NK-92 (cell line): ENCODE results near the gene CHD5.

Experiments
- DNase-seq: peaks from one replicate; lab custom pipeline; 2025; ENCODE audit not compliant: unreplicated experiment; lab: John Stamatoyannopoulos, UW

CHD5 gene

DNA sequence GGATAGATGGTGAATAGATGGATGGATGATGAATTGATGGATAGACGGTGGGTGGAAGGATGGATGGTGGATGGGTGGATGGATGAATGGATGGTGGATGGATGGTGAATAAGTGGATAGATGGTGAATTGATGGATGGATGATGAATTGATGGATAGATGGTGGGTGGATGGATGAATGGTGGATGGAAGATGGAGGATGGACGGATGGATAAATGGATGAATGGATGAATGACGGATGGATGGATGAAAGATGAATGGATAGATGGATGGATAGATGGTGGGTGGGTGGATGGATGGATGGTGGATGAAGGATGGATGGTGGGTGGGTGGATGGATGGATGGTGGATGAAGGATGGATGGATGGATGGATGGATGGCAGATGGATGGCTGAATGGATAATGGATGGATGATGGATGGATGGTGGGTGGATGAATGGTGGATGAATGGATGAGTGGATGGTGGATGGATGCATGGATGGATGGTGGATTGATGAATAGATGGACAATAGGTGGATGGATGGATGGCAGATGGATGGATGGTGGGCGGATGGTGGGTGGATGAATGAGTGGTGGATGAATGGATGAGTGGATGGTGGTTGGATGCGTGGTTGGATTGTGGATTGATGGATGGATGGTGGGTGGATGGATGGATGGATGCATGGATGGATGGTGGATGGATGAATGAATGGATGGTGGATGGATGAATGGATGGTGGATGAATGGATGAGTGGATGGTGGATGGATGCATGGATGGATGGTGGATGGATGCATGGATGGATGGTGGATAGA, 5.3 kb downstream of the CHD5 start:
- DNase-seq: no peak

DNA sequence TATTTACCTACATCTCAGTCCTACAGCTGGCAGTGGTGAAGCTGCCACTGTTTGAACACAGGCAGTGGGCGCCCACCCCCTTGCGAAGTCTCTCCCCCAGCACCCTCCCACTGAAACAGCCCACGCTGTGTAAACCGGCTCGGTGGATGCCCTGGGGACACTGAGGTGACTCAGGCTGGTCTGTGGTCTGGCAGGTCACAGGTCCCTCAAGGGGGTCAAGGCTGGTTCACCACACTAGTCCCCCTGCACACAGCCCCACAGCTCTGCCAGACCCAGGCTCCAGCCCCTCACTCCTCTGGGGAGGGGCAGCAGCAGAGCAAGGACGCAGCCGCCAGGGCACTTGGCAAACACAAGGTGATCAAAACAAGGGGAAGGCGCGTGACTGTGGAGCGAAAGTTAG, 7.6 kb downstream of the CHD5 start:
- DNase-seq: no peak

DNA sequence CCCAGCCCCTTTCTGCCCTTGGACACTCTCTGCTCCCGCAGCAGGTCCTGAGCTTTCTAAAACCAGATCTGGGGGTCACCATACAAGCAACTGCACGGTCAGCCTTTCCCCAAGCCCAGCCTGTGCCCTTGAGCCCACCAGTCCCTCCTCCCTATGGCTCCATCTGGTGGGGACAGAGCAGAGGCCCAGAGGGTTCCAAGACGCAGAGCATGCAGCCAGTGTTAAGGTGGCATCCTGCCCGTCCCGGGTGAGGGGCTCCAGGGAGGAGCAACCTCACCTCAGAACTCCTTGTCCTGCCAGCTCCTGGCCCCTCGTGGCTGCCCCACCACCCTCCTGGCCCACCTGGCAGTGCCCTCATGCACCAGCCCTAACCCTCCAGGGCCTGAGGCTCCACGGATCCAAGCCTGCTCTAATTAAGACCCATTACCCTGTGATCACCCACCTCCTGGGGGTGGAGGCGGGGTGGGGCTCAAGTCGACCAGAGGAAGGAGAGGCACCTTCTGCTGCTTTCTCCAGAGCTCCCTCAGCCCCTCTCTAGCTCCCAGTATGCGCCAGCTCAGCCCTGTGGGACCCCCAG, 8.5 kb downstream of the CHD5 start:
- no peak for DNase-seq

DNA sequence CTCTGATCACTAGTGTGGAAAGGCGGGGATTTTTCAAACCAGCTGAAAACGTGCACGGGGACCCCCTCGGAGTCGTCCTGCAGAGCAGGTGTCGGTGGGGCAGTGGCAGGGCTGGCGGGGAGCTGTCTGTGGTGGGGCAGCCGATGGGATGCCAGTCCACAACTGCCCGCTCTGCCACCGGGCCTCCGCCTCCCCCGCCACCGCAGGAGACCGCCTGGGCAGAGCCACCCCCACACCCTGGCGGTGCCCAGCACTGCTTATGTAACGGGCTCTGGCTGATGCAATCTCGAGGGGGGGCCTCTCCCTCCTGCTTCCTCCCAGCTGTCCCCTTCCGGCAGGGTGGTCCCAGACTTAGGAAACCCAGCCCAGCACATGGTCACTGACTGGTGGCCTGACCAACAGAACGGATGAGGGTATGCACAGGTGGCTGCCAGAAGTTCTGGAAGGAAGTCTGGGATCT, 9.3 kb downstream of the CHD5 start:
- no peak for DNase-seq

DNA sequence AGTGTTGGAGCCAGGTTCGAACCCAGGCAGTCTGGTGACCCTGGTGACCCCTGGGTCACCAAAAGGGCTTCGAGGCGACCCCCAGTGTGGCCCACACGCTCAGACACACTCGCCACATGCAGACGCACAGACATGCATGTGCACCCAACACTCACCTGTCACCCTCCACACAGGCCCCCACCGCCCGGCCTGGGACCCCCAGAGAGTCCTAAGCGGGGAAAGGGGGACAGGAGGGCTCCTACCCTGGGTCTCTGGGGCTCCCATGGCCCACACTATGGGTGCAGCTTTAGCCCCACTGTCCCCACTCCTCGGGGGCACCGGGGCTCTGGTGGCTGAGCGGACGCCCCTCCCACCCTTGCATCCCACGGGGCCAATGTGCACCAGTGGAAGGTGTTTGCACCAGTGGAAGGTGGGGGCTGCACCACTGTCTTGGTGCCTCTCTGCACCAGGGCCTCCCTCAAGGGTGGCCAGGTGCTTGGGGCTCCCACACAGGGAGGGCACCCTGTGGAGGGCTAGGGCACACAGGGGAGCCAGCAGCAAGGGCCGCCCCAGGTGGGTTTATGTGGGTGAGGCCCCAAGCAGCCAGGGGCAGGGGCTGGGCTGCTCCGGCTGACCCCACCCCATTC, 9.9 kb downstream of the CHD5 start:
- DNase-seq: no peak

DNA sequence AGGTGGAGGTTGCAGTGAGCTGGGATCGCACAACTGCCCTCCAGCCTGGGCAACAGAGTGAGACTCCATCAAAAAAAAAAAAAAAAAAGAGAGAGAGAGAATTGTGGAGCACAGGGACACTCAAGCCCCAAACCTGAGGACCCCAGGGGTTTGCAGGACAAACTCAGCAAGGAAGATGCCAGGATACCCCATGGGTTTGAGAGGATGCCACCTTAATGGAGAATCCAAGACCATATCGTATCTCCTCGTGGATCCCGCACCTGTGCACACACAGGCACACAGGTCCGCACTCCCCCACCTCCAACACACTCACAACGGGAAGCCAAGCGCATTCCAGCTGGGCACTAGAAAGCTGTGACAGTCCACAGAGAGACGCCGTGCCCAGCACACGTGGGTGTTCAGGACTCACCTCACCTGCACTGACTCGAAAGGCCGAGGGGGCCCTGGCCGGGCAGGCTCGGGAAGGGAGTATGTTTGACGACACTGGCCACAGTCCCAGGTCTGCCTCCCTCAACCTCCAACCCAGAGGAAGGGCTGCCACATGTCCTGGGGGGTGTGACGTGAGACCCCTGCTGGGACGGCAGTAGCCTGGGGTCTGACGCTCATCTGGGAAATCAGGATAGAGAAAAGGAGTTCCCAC, 11.1 kb downstream of the CHD5 start:
- DNase-seq: no peak

DNA sequence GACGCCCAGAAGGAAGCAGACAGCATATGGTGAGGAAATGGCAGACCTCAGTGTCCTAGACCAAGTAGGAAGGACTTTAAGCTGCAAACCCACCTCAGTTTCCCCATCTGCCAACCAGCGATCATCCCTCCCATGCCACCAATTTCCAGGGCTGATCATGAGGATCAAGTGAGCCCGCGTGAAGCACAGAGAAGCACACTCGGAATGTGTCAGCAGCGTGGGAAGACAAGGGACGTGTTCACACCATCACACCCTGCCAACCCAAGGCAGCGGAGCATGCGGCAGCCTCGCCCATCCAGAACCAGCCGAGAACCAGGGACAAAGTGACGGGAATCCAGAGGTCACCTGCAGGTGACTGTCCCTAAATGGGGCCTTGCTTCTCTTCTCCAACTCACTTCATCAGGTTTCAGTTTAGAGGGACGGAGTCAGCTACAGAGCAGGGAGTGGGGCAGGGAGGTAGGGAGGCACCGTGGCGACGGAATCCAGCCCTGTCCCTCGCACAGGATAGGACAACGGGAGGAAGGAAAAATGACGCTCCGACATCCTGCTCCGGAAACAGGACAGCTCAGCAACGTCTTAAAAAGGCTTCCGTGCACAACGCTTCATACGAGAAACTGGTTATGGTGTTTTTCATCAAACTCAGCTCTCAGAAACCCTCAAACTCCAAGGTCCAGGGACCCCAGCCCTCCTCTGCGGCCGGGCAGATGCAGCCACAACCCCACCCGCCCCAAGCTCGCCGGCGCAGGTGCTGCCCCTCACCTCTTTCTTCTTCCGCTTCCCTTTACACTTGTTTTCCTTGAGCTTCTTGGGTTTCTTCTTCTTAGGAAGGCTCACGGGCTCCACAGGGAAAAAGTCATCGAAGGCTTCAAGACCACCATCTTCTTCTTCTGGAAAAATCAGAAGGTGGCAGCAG, 12.5 kb downstream of the CHD5 start:
- no peak for DNase-seq

DNA sequence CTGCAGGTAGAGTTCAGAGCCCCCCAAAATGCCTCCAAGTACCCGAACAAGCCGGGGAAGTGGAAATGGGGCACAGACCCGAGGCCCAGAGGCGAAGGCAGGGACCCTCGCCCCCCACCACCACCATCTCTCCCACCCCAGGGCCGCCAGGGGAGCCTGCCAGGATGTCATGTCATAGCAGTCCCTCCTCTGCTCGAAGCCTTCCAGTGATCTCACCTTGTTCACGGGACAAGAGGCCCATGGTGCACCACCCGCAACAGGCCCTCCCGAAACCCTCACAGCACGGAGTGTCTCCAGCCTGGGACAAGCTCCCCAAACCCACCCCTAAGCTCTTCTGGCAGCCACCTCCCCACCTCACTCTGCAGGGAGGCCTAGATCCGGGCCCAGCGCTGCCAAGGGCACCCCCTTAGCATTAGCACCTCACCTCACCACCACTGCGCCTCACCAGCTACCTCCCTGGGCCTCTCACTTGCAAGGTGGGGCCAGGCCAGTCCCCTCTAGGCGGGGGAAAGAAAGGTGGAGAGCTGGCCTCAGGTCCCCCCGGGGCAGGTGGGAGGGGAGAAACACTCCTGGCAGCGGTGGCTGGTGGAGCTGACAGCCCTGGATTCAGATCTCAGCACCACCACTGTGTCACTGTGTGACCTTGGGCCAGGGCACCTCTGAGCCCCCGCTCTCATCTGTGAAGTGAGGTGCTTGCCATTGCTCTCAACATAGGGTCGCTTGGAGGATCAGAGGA, 13.3 kb downstream of the CHD5 start:
- DNase-seq: no peak

DNA sequence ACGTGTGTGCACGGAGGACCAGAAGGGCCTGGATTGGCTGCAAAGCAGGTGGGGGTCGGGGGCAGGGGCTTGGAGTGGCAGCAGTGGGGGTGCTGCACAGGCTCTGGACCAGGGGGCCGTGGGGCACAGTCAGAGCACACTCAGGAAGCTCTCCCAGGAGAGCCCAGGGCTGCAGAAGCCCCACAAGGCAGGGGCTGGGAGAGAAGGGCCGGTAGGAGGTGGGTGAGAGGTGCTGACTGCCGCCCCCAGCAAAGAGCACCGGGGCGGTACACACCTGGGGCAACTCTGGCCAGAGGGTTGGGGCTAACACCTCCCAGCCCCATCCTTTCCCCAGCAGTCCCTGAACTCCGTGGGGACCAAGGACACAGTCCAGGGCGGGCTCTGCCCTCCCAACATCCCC, 13.9 kb downstream of the CHD5 start:
- DNase-seq: no peak

DNA sequence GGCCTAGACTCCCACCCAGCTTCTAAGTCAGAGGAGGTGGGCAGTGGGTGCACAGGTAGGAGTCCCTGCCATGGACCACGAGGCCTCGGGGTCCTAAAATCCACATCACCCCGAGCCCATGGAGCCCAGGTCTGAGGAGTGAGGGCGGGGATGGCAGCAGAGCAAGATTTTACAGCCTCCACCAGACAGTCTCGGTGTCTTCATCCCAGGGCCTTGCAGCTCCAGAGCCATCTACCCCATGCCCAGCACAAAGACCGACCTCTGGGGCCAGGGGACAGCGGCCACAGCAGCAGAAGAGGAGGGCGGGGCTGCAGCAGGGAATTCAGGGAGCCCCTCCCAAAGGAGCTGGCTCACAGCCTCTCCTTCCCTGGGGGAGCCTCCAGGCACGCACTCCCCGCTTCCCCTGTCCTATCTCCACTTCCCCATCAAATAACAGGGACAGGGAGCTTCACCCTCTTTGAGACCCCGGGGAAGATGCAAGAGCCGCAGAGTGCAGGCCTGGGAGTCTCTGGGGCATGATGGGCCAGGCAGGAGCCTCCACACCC, 14.6 kb downstream of the CHD5 start:
- DNase-seq: no peak

DNA sequence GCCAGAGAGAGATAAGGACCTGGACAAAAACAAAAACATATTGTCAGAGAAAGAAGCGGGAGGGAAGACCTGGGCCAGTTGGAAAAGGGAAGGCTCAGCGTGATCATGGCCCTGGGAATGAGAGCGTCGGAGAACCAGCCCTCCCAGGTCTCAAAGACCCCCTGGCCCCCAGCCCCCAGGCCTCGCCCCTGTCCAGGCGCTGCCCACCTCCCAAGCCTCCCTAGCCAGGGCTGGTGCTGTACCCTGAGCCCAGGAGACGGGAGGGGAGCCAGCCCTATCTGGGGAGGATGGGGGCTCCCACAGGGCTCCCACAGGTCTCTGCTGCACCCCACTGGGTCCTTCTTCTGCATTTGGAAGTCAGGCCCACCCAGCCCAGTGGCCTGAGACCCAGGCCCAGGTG, 15.1 kb downstream of the CHD5 start:
- DNase-seq: no peak

DNA sequence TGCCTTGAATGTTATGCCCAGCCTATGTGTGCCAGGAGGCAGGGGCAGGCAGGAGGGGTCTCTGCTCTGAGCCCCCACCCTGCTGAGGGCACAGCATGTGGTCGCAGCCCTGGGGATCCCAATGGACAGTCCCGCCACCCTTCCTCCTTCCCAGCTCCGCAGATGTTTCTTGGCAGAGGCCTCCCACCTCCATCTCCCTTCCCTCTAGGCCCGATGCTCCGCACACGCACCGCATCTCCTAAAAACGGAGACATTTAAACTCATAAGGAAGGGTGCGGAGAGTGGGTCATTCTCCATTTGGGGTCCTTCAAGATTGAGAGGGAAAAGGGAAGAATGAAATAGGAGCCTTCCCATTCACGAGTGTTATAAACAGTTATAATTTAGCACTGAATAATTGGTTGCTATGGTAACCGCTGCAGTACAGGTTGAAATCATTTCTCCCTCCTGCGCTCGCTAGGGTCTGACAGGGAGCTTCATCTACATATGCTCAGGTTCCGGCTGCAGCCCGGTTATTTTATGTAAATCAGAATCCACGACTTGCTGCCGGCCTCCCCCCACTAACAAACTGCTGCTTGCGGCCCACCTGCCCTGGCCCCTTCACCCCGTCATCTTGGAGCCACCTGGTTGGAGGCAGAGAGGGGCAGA, 16.0 kb downstream of the CHD5 start:
- DNase-seq: no peak

DNA sequence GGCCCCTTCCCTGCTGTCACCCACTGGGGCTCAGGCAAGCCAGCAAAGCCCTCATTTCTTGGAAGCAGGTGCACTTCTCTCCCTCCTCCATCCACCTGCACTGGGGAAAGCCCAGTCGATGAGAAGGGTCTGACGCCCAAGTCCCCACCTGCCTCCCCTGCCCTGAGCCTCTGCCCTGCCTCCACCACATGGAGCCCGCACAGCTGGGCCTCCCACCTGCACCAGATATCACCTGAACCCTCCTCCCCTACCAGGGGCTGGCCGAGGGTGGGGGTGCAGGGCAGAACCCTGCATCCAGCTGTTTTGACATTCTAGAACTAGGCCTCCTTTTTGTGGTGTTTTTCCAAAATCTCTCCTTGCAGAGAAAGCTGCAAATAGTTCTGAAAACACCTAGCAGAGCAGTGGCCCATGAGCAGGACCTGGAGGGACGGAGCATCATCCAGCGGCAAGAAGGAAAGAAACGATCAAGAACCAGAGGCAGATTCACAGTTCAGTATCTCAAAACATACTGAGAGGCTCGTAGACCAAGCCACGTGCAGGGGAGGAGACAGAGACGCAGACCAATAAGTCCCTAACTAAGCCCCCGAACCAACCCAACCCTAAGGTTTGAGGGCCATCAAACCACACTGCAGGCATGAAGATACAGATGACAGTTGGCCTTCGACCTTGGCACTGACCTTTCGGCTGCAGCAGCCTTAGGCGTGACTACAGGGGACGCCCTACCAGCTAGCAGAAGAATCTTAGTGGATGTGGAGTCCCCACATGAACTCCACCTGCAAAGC, 16.7 kb downstream of the CHD5 start:
- DNase-seq: no peak

DNA sequence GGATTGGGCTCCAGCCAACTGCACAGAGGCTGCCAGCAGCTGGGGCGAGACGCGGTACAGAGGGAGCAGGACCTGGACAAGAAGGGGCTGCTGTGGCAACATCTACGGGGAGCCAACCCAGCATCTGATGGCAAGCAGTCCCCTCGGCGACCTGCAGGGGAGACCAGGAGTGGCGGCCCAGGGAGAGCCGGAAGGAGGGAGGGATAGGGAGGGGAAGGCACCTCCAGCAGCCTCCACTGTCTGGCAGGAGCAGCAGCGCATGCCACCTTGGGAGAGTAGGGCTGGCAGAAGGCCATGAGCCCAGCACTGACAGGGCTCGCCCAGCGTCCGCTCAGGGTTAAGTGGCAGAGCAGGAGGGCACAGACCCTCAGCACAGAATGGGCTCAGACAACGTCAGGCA, 17.3 kb downstream of the CHD5 start:
- no peak for DNase-seq

DNA sequence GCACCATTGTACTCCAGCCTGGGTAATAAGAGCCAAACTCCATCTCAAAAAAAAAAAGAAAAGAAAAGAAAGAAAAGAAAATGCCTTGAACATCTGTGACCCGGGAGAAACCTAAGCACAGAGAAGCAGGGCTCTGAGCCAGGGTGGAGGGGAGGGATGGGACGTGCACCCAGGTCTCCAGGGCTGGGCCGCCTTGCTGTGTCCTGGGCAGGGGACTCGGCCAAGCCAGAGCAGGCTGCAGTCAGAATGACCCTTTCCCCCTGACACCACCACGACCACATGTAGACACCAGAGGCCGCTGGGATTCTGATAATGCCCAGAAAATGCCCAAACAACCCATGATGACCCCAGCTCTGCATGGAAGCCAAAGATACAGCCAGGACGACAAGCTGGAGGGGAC, 17.8 kb downstream of the CHD5 start:
- no peak for DNase-seq

DNA sequence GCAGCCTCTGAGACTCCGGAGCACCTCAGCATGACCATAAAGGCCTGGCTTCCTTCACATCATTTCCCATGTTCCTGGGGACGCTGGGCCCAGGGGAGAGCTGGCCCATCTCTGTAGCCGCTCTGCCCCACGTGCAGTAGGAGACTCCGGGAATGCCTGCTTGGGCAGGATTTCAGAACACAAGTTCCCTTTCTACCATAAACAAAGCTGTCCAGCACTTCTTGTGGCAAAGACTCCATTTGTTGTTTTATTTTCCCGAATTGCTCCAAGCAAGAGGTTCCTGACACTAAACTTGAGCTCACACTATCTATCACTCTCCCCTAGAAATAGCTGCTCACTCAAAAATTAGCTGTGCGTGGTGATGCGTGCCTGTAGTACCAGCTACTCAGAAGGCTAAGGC, 21.9 kb downstream of the CHD5 start:
- DNase-seq: no peak

DNA sequence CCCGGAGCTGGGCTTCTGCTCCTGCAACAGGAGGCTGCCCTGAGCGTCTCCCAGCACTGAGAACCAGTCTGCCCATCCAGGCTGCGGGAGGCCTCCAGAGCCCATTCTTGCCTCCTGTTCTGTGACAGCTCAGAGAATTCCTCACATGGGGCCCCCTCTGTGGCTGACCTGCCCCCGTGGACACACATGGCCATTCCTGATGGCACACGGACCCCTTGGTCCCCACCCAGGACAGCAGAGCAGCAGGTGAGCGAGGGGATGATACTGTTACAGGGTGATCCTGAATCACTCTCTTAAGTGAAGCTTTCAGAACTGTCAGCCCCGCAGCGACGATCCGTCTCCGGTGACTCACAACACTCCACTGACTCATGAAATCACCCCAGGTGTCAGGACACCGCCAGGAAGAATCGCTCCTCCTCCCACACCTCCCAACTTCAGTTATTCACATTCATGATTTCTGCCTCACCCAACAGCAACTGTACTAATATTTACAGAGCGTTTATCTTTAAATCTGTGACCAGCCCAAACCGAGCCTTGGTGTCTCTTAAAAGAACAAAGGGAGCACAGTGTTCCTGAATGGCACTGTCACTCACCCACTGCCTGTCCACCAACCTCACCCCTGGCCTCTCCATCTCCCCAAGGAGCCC, 22.5 kb downstream of the CHD5 start:
- DNase-seq: no peak

DNA sequence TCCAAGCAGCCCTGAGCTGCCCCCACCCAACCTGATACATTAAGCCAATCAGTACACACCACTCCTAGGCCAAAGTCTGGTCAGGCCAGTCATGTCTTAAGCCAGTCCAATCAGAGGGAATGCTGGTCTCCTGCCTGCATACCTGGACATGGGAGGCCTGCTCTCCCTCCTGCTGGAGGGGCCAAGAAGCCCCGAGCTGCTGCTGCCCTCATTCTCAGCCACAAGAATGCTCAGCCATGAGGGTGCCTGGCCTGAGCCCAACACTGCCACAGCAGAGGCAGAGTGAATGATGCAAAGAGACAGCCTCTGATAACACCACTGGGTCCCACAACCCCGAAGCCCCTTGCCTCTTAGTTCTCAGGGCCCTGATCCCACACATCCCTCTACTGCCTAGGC, 23.0 kb downstream of the CHD5 start:
- DNase-seq: no peak
